Neuronal stem cell (in vitro differentiated cells): ENCODE data around the gene ASH1L.
A peak's percentile ranks its signal among the peaks of the same experiment; 100 is the strongest.

Experiments
- DNase-seq: peaks from one replicate; pipeline ENCODE4 v3.0.0-alpha.2; 2013; ENCODE audit warnings: low spot score
- H2AFZ ChIP-seq: one replicate; pipeline ENCODE4 v1.6.1; 2013; ENCODE audit warnings: mild to moderate bottlenecking, low read length, inconsistent platforms
- H2AK5ac ChIP-seq: 2 replicates; pipeline ENCODE4 v1.6.1; 2013; ENCODE audit warnings: low read depth, mild to moderate bottlenecking, inconsistent platforms, low read length, moderate library complexity, mixed read lengths
- H2BK120ac ChIP-seq: 2 replicates; pipeline ENCODE4 v1.6.1; 2013; ENCODE audit warnings: low read depth, mild to moderate bottlenecking, inconsistent platforms, low read length, moderate library complexity, mixed read lengths
- H2BK12ac ChIP-seq: one replicate; pipeline ENCODE4 v1.6.1; 2013; ENCODE audit warnings: low read length, inconsistent platforms
- H2BK15ac ChIP-seq: 2 replicates; pipeline ENCODE4 v1.6.1; 2013; ENCODE audit warnings: mild to moderate bottlenecking, low read length, inconsistent platforms, mixed read lengths
- H2BK5ac ChIP-seq: one replicate; pipeline ENCODE4 v1.6.1; 2013; ENCODE audit warnings: inconsistent platforms, mild to moderate bottlenecking, low read length, moderate library complexity
- H3K14ac ChIP-seq: one replicate; pipeline ENCODE4 v1.6.1; 2013; ENCODE audit warnings: low read length, inconsistent platforms
- H3K18ac ChIP-seq: 2 replicates; pipeline ENCODE4 v1.6.1; 2013; ENCODE audit warnings: low read length, inconsistent platforms
- H3K23ac ChIP-seq: 2 replicates; pipeline ENCODE4 v1.6.1; 2013; ENCODE audit warnings: low read depth, mild to moderate bottlenecking, mixed read lengths, low read length, inconsistent platforms; ENCODE audit not compliant: poor library complexity
- H3K27ac ChIP-seq: replicated peaks from 3 replicates; pipeline ENCODE4 v1.5.1; 2013; ENCODE audit warnings: low read length, inconsistent platforms
- H3K27me3 ChIP-seq, 3 experiments: 2 replicates each; pipeline ENCODE4 v1.6.1; 2013; ENCODE audit warnings: low read length in 3 of 3, mild to moderate bottlenecking in 2 of 3, inconsistent platforms in 1 of 3, low read depth in 1 of 3, mixed read lengths in 1 of 3, moderate library complexity in 1 of 3; ENCODE audit not compliant: control insufficient read depth in 3 of 3, insufficient read depth in 3 of 3
- H3K36me3 ChIP-seq, 2 donors: replicated peaks in 1 of 2; 2 replicates each; pipeline ENCODE4 v1.6.1; 2013; ENCODE audit warnings: low read length in 2 of 2; ENCODE audit not compliant: control insufficient read depth in 2 of 2, insufficient read depth in 2 of 2
- H3K4ac ChIP-seq: 2 replicates; pipeline ENCODE4 v1.6.1; 2013; ENCODE audit warnings: inconsistent platforms, mild to moderate bottlenecking, low read length, moderate library complexity
- H3K4me1 ChIP-seq, 2 donors: 1 replicate in 1 of 2; 2 replicates in 1 of 2; pipeline ENCODE4 v1.6.1; 2013; ENCODE audit warnings: low read length in 2 of 2, low read depth in 1 of 2; ENCODE audit not compliant: control insufficient read depth in 2 of 2, insufficient read depth in 1 of 2
- H3K4me2 ChIP-seq: one replicate; pipeline ENCODE4 v1.6.1; 2013; ENCODE audit warnings: mild to moderate bottlenecking, low read length, inconsistent platforms; ENCODE audit not compliant: insufficient read depth, poor library complexity, severe bottlenecking
- H3K4me3 ChIP-seq, 2 donors: 2 replicates each; pipeline ENCODE4 v1.5.1; 2013; ENCODE audit warnings: low read length in 2 of 2, mild to moderate bottlenecking in 2 of 2, inconsistent platforms in 1 of 2, moderate library complexity in 1 of 2
- H3K79me1 ChIP-seq: one replicate; pipeline ENCODE4 v1.6.1; 2013; ENCODE audit warnings: low read depth, mild to moderate bottlenecking, inconsistent platforms, low read length, moderate library complexity
- H3K9ac ChIP-seq: one replicate; pipeline ENCODE4 v1.6.1; 2013; ENCODE audit warnings: mild to moderate bottlenecking, low read depth, low read length, inconsistent platforms; ENCODE audit not compliant: poor library complexity
- H3K9me3 ChIP-seq, 2 donors: replicated peaks in 1 of 2; 2 replicates each; pipeline versions ENCODE3 to v1.6.1; 2013; ENCODE audit warnings: low read length in 2 of 2, mild to moderate bottlenecking in 2 of 2, inconsistent platforms in 1 of 2, low read depth in 1 of 2, mixed read lengths in 1 of 2, moderate library complexity in 1 of 2; ENCODE audit not compliant: control insufficient read depth in 2 of 2, insufficient read depth in 1 of 2
- H4K8ac ChIP-seq: one replicate; pipeline ENCODE4 v1.6.1; 2013; ENCODE audit warnings: low read depth, mild to moderate bottlenecking, inconsistent platforms, low read length, moderate library complexity
- H4K91ac ChIP-seq: one replicate; pipeline ENCODE4 v1.6.1; 2013; ENCODE audit warnings: low read length, low read depth, mild to moderate bottlenecking, inconsistent platforms; ENCODE audit not compliant: poor library complexity
- WGBS, 2 donors: extraction: QIAGEN DNeasy Blood & Tissue Kit; methylation state at CpG; one replicate each; pipeline ENCODE4 v1.1.7; 2013; ENCODE audit warnings: missing lambda C conversion rate in 2 of 2, mixed read lengths in 1 of 2; ENCODE audit not compliant: insufficient read length in 2 of 2, insufficient replicate concordance in 1 of 2; ENCODE audit errors: extremely low coverage in 2 of 2; 5-methylcytosine and 5-hydroxymethylcytosine counted together

ASH1L gene

GRCh38 chr1:155295942-155296267 lies 266.7 kb downstream of the ASH1L start:
- H4K91ac ChIP-seq = no peak overlapping the region
- peak overlapping the region; percentile 71 for H2AFZ ChIP-seq
- peak overlapping the region; percentile 14 for H2BK120ac ChIP-seq
- peaks cover 3 to 41% (median 24%) of the 10 kb centered on the region in 3 experiments for H3K27me3 ChIP-seq
- peaks cover 0 to 15% of the 10 kb centered on the region in 2 donors for H3K9me3 ChIP-seq
- no peak overlapping the region for H2BK5ac ChIP-seq
- no CpG with 5 or more reads among the region's 7 CpGs for WGBS, 2 donors
- no peak overlapping the region for H3K9ac ChIP-seq
- H4K8ac ChIP-seq = no peak overlapping the region
- no peak overlapping the region for H3K18ac ChIP-seq
- no peak overlapping the region for H3K4ac ChIP-seq
- peak overlapping the region; percentile 3 for H2AK5ac ChIP-seq
- H3K14ac ChIP-seq = no peak overlapping the region
- H3K27ac ChIP-seq = no peak overlapping the region
- H2BK15ac ChIP-seq = no peak overlapping the region
- DNase-seq = no peak
- peaks cover 2 to 3% of the 10 kb centered on the region in 2 donors for H3K4me1 ChIP-seq
- no peaks in the 10 kb centered on the region for H3K79me1 ChIP-seq
- H3K23ac ChIP-seq = no peak overlapping the region
- H3K4me2 ChIP-seq = no peak overlapping the region
- H2BK12ac ChIP-seq = no peak overlapping the region
- no peaks in the 10 kb centered on the region for H3K36me3 ChIP-seq
- H3K4me3 ChIP-seq = peak overlapping the region in 1 of 2 donors; percentile 15

- Histone ChIP-seq H2BK120ac (peak overlapping the region; percentile 14), H3K4me1 (peaks cover 2 to 3% of the 10 kb centered on the region in 2 donors), H3K4ac (no peak overlapping the region), H3K9ac (peak overlapping the region; percentile 55), H3K79me1 (no peaks in the 10 kb centered on the region), H2BK12ac (no peak overlapping the region), H2BK5ac (peak overlapping the region; percentile 11), H3K18ac (peak overlapping the region; percentile 81), H3K4me3 (peak overlapping the region in 1 of 2 donors; percentile 55), H3K36me3 (no peaks in the 10 kb centered on the region), H4K91ac (no peak overlapping the region), H4K8ac (no peak overlapping the region), H3K27me3 (peaks cover 3 to 41% (median 24%) of the 10 kb centered on the region in 3 experiments), H3K23ac (peak overlapping the region; percentile 46), H3K4me2 (peak overlapping the region; percentile 35), H2AK5ac (peak overlapping the region; percentile 78), H3K14ac (no peak overlapping the region), H2AFZ (peak overlapping the region; percentile 71), H3K9me3 (peaks cover 0 to 15% of the 10 kb centered on the region in 2 donors), H2BK15ac (peak overlapping the region; percentile 2), H3K27ac (no peak overlapping the region)
- WGBS, 2 donors = no CpG with 5 or more reads among the region's 47 CpGs
- no peak for DNase-seq
These were observed 267.2 kb downstream of the ASH1L start for GRCh38 chr1:155295183-155295941.

GRCh38 chr1:155294520-155295182 lies 268.0 kb downstream of the ASH1L start:
- Histone ChIP-seq H3K4me3 (no peak overlapping the region), H3K36me3 (peaks cover 0 to 4% of the 10 kb centered on the region in 2 donors), H2BK5ac (no peak overlapping the region), H3K4me2 (peak overlapping the region; percentile 35), H3K18ac (peak overlapping the region; percentile 52), H2AFZ (peak overlapping the region; percentile 71), H4K8ac (no peak overlapping the region), H3K4ac (no peak overlapping the region), H3K9ac (peak overlapping the region; percentile 71), H2AK5ac (peak overlapping the region; percentile 78), H3K23ac (peak overlapping the region; percentile 46), H3K27me3 (peaks cover 3 to 41% (median 24%) of the 10 kb centered on the region in 3 experiments), H3K4me1 (peaks cover 2 to 3% of the 10 kb centered on the region in 2 donors), H2BK12ac (no peak overlapping the region), H2BK120ac (no peak overlapping the region), H2BK15ac (peak overlapping the region; percentile 2), H3K14ac (no peak overlapping the region), H3K79me1 (no peaks in the 10 kb centered on the region), H3K27ac (no peak overlapping the region), H3K9me3 (peaks cover 0 to 15% of the 10 kb centered on the region in 2 donors), H4K91ac (no peak overlapping the region)
- no peak for DNase-seq
- WGBS, 2 donors = no CpG with 5 or more reads among the region's 46 CpGs

GRCh38 chr1:155293086-155293749 lies 269.4 kb downstream of the ASH1L start:
- no peak overlapping the region for H3K4me3 ChIP-seq
- H3K14ac ChIP-seq = no peak overlapping the region
- H2BK15ac ChIP-seq = no peak overlapping the region
- no peak overlapping the region for H2BK5ac ChIP-seq
- peaks cover 3 to 41% (median 24%) of the 10 kb centered on the region in 3 experiments for H3K27me3 ChIP-seq
- H2BK12ac ChIP-seq = peak overlapping the region; percentile 80
- H3K36me3 ChIP-seq = peaks cover 0 to 18% of the 10 kb centered on the region in 2 donors
- H3K79me1 ChIP-seq = no peaks in the 10 kb centered on the region
- peaks cover 2 to 3% of the 10 kb centered on the region in 2 donors for H3K4me1 ChIP-seq
- peaks cover 0 to 15% of the 10 kb centered on the region in 2 donors for H3K9me3 ChIP-seq
- no peak overlapping the region for H2AFZ ChIP-seq
- no peak for DNase-seq
- no peak overlapping the region for H3K18ac ChIP-seq
- H3K9ac ChIP-seq = no peak overlapping the region
- H4K91ac ChIP-seq = no peak overlapping the region
- no peak overlapping the region for H2AK5ac ChIP-seq
- H3K23ac ChIP-seq = peak overlapping the region; percentile 27
- no peak overlapping the region for H3K4ac ChIP-seq
- no peak overlapping the region for H2BK120ac ChIP-seq
- no peak overlapping the region for H3K27ac ChIP-seq
- no peak overlapping the region for H3K4me2 ChIP-seq
- H4K8ac ChIP-seq = no peak overlapping the region
- no CpG with 5 or more reads among the region's 17 CpGs for WGBS, 2 donors
